NCI-H1694 (cell line): ENCODE data around the gene PDX1.
A peak's percentile ranks its signal among the peaks of the same experiment; 100 is the strongest.

ENCODE experiments used
- DNase-seq: peaks from one replicate; lab custom pipeline; 2025; lab: John Stamatoyannopoulos, UW

PDX1 gene

GRCh38 chr13:27922883-27923612 lies 3.2 kb downstream of the PDX1 start:
- DNase-seq = no peak

- no peak for DNase-seq
Measured at GRCh38 chr13:27923794-27924528, 4.2 kb downstream of the PDX1 start.

GRCh38 chr13:27924529-27925141 lies 4.8 kb downstream of the PDX1 start:
- DNase-seq = no peak

GRCh38 chr13:27925220-27925991 lies 5.6 kb downstream of the PDX1 start:
- no peak for DNase-seq

- DNase-seq = no peak
Measured at GRCh38 chr13:27926644-27927434, 7.0 kb downstream of the PDX1 start.

GRCh38 chr13:27927444-27928352 lies 7.9 kb downstream of the PDX1 start:
- no peak for DNase-seq

GRCh38 chr13:27928353-27928804 lies 8.6 kb downstream of the PDX1 start:
- DNase-seq = no peak

- no peak for DNase-seq
Measured at GRCh38 chr13:27928805-27929753, 9.3 kb downstream of the PDX1 start.

GRCh38 chr13:27929868-27930267 lies 10.1 kb downstream of the PDX1 start:
- no peak for DNase-seq

- no peak for DNase-seq
Measured at GRCh38 chr13:27933118-27933517, 13.3 kb downstream of the PDX1 start.

- DNase-seq = no peak
Measured at GRCh38 chr13:27933580-27934328, 14.0 kb downstream of the PDX1 start.

- DNase-seq = no peak
Measured at GRCh38 chr13:27942972-27943371, 23.2 kb downstream of the PDX1 start.

- DNase-seq = no peak
Measured at GRCh38 chr13:27952876-27953675, 33.3 kb downstream of the PDX1 start.

GRCh38 chr13:27953676-27954405 lies 34.0 kb downstream of the PDX1 start:
- DNase-seq = peak; percentile 3

- DNase-seq = no peak
Measured at GRCh38 chr13:27954406-27954851, 34.6 kb downstream of the PDX1 start.

- no peak for DNase-seq
Measured at GRCh38 chr13:27955014-27955591, 35.3 kb downstream of the PDX1 start.
